Peyer's patch (tissue), 4 donors: ENCODE data around the gene LIN37. TPM values are rescaled to one million over a fixed set of nuclear protein-coding genes. Genes with fewer than 3 reads are reported as not detected.

Source experiments
- DNase-seq, 3 donors: peaks; one replicate each; pipeline ENCODE4 v3.0.0-alpha.2; 2017 to 2019
- H3K27ac ChIP-seq, 4 donors: fragments of 200-600 bp; sonication (generic); one replicate each; pipeline ENCODE4 v1.5.1; 2016 to 2019
- H3K27me3 ChIP-seq, 2 donors: fragments of 200-600 bp; sonication (generic); one replicate each; pipeline ENCODE4 v1.5.1; 2019
- H3K36me3 ChIP-seq, 3 donors: fragments of 200-600 bp; sonication (generic); one replicate each; pipeline ENCODE4 v1.5.1; 2016 to 2019
- H3K4me1 ChIP-seq, 4 donors: fragments of 200-600 bp; sonication (generic); one replicate each; pipeline ENCODE4 v1.5.1; 2016 to 2019
- H3K4me3 ChIP-seq, 4 donors: fragments of 200-600 bp; sonication (generic); 1 replicate in 3 of 4; 2 replicates in 1 of 4; pipeline ENCODE4 v1.5.1; 2016 to 2019; ENCODE audit warnings: mild to moderate bottlenecking in 1 of 4
- H3K9me3 ChIP-seq, 4 donors: fragments of 200-600 bp; sonication (generic); one replicate each; pipeline ENCODE4 v1.5.1; 2016 to 2019; ENCODE audit warnings: mild to moderate bottlenecking in 1 of 4
- POLR2A ChIP-seq, 2 donors: fragments of 450-650 bp; IDR thresholded peaks; one replicate each; pipeline ENCODE4 v1.5.1; 2017; ENCODE audit warnings: antibody characterized with exemption in 2 of 2, mild to moderate bottlenecking in 2 of 2, moderate library complexity in 2 of 2
- total RNA-seq, 4 donors: library from RNA; depleted of rRNA; stranded (reverse); fragments of >200 nt; gene quantifications; one replicate each; pipeline ENCODE4 v1.1.0, GENCODE V29; 2016
- TF ChIP-seq, protein P1 (sequence below), 6 experiments: fragments of 450-650 bp in 4 of 6; fragments of 200-600 bp in 2 of 6; sonication (generic) in 1 of 6; IDR thresholded peaks; one replicate each; pipeline ENCODE4 v1.5.1; 2017 to 2019; ENCODE audit warnings: antibody characterized with exemption in 6 of 6, mild to moderate bottlenecking in 3 of 6, moderate library complexity in 1 of 6

Gene LIN37
- total RNA-seq, 4 donors from 2014 or later: 11.6 to 30.5 (median 20.2) TPM

- no peaks in the 10 kb centered on the region for H3K27me3 ChIP-seq
- H3K9me3 ChIP-seq: no peaks in the 10 kb centered on the region
- no peak for DNase-seq
- peaks cover 3 to 37% (median 24%) of the 10 kb centered on the region in 4 donors for H3K4me1 ChIP-seq
- no peak overlapping the region for H3K27ac ChIP-seq
- peak overlapping the region in 2 of 4 donors; percentile 63 to 80 for H3K4me3 ChIP-seq
- TF ChIP-seq, protein P1, sequence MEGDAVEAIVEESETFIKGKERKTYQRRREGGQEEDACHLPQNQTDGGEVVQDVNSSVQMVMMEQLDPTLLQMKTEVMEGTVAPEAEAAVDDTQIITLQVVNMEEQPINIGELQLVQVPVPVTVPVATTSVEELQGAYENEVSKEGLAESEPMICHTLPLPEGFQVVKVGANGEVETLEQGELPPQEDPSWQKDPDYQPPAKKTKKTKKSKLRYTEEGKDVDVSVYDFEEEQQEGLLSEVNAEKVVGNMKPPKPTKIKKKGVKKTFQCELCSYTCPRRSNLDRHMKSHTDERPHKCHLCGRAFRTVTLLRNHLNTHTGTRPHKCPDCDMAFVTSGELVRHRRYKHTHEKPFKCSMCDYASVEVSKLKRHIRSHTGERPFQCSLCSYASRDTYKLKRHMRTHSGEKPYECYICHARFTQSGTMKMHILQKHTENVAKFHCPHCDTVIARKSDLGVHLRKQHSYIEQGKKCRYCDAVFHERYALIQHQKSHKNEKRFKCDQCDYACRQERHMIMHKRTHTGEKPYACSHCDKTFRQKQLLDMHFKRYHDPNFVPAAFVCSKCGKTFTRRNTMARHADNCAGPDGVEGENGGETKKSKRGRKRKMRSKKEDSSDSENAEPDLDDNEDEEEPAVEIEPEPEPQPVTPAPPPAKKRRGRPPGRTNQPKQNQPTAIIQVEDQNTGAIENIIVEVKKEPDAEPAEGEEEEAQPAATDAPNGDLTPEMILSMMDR (IDR thresholded peaks at IDR 0.05): no peak
- no peak for TF ChIP-seq POLR2A (IDR thresholded peaks at IDR 0.05)
- peaks cover 0 to 5% (median 0%) of the 10 kb centered on the region in 3 donors for H3K36me3 ChIP-seq
Measured at GRCh38 chr19:35746531-35746930, 1.8 kb upstream of the LIN37 start.

DNA sequence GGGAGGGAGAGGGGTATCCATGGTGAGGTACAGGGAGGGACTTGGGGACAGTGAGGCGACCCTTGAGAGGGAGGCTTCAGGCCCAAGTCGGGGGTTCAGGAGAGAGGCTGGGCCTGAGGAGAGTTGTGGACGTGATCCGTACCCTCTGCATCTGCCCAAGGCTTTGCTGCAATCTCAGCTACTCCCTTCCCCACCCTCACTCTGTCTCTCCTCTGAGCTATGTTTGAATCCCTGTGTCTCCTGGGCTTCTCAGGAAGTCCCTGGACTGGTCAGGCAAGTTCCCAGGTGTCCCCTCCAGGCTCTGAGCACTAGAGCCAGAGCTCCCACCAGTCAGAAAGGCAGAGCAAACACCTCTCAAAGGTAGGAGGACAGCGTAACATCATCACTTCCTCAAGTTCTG is 1.8 kb downstream of the LIN37 start:
- Histone ChIP-seq H3K27me3 (no peaks in the 10 kb centered on the region), H3K36me3 (peaks cover 0 to 27% (median 0%) of the 10 kb centered on the region in 3 donors), H3K9me3 (no peaks in the 10 kb centered on the region), H3K4me3 (no peak overlapping the region), H3K4me1 (peaks cover 3 to 34% (median 15%) of the 10 kb centered on the region in 4 donors), H3K27ac (no peak overlapping the region)
- no peak for DNase-seq
- TF ChIP-seq, protein P1 (IDR thresholded peaks at IDR 0.05): no peak
- TF ChIP-seq POLR2A (IDR thresholded peaks at IDR 0.05): no peak

DNA sequence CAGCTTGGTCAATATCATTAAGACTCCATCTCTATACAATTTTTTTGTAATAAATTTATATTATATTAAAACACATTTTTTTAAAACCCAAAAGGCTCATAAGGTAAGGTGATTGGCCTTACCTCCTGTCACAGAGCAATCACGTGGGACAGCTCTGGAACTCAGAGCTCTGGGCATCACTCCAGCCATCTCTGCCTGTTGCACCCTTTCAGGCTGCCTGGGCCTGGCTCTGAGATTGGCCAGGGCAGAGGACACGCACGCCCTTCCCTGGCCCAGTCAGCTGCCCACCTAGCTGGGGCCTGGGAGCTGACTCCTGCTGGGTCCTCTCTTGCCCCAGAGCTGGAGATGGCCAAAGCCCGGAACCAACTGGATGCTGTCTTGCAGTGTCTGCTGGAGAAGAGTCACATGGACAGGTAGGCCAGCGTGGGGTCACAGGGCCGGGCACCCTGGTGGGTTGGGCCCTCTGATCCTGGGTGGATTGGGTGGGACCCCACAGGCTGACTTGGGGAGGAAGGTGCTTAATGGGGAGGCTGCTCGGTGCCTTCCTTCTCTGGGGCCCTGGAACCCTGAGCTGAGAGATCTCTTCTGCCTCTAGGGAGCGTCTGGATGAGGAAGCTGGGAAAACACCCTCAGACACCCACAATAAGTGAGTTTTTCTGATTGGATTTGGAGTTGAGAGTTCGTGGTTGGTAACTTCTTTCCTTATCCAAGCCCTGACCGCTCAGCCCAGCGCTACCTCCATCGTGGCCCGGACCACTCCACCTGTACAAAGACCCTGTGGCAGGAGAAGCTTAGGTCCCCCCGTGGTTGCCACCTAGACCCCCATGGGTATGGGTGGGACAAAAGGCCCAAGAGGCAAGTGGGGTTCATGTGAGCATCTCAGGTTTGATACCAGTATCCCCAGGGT is 3.7 kb downstream of the LIN37 start:
- Histone ChIP-seq H3K27me3 (no peaks in the 10 kb centered on the region), H3K4me3 (no peak overlapping the region), H3K9me3 (no peaks in the 10 kb centered on the region), H3K36me3 (peaks cover 0 to 27% (median 0%) of the 10 kb centered on the region in 3 donors), H3K27ac (no peak overlapping the region), H3K4me1 (peaks cover 4 to 43% (median 10%) of the 10 kb centered on the region in 4 donors)
- DNase-seq: no peak
- no peak for TF ChIP-seq POLR2A (IDR thresholded peaks at IDR 0.05)
- TF ChIP-seq, protein P1 (IDR thresholded peaks at IDR 0.05): no peak

DNA sequence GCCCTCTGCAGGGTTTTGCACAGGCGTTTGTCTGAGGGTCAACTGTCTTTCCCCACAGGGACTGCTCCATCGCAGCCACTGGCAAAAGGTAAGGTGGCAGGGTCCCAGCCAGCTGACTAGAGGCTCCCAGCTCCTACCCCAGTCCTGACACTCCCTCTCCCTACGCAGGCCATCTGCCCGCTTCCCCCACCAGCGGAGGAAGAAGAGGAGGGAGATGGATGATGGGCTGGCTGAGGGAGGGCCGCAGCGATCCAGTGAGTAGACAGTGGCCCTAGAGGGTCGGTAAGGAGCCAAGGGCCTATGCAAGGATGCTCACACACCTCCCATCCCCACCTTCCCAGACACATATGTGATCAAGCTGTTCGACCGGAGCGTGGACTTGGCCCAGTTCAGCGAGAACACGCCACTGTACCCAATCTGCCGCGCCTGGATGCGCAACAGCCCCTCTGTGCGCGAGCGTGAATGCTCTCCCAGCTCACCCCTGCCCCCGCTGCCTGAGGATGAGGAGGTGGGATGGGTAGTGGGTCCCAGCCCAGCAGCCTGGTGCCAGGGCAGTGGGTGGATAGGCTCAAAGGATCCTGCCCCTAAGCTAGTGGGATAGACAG is 4.5 kb downstream of the LIN37 start:
- H3K4me3 ChIP-seq: no peak overlapping the region

DNA sequence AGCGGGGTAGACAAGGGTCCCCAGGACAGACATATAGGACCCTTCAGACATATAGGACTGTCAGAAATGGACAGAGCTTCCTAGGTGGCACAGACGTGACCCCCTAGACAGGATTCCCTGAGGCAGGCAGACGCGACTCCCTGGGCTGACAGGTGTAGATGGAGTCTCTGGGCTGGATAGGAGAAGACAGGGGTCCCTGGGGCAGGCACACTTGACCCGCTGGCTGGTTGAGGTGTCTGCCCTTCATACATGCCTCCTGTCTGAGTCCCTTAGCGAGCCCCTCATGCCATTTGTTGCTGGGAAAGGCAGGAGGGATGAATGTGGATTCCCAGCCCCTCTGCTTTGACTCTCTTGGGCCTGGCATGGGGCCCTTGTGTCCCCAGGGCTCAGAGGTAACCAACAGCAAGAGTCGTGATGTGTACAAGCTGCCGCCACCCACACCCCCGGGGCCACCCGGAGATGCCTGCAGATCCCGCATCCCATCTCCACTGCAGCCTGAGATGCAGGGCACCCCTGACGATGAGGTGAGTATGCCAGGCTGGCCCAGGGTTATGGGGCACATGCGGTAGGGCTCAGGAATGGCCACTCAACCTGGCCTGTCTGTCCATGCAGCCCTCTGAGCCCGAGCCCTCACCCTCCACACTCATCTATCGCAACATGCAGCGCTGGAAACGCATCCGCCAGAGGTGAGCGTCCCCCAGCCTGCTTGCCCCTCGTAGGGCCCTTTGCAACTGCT is 5.4 kb downstream of the LIN37 start:
- no peak for DNase-seq
- Histone ChIP-seq H3K27ac (peak overlapping the region in 1 of 4 donors; percentile 92), H3K9me3 (no peaks in the 10 kb centered on the region), H3K4me1 (peaks cover 8 to 47% (median 15%) of the 10 kb centered on the region in 4 donors), H3K27me3 (no peaks in the 10 kb centered on the region), H3K4me3 (no peak overlapping the region), H3K36me3 (peaks cover 0 to 27% (median 0%) of the 10 kb centered on the region in 3 donors)
- no peak for TF ChIP-seq POLR2A (IDR thresholded peaks at IDR 0.05)
- TF ChIP-seq, protein P1 (IDR thresholded peaks at IDR 0.05): no peak

More for the DNA sequence above, 4.5 kb downstream of the LIN37 start:
- no peak for DNase-seq
- H3K27me3 ChIP-seq: no peaks in the 10 kb centered on the region
- TF ChIP-seq, protein P1 (IDR thresholded peaks at IDR 0.05): no peak
- no peak for TF ChIP-seq POLR2A (IDR thresholded peaks at IDR 0.05)
- H3K36me3 ChIP-seq: peaks cover 0 to 27% (median 0%) of the 10 kb centered on the region in 3 donors
- peaks cover 7 to 45% (median 14%) of the 10 kb centered on the region in 4 donors for H3K4me1 ChIP-seq
- no peaks in the 10 kb centered on the region for H3K9me3 ChIP-seq
- H3K27ac ChIP-seq: no peak overlapping the region
